Activated T-cell treated with anti-CD3 and anti-CD28 coated beads for 4 hours (primary cell): ENCODE results near the gene PLPPR5.
"Not testable (repeated sequence)": the region's sequence is repeated elsewhere in the genome, so short reads cannot be mapped to it uniquely, and the experiment has no call there.

Experiments used
- DNase-seq: peaks from one replicate; pipeline ENCODE4 v3.0.0-alpha.2; 2020

PLPPR5 gene

DNA sequence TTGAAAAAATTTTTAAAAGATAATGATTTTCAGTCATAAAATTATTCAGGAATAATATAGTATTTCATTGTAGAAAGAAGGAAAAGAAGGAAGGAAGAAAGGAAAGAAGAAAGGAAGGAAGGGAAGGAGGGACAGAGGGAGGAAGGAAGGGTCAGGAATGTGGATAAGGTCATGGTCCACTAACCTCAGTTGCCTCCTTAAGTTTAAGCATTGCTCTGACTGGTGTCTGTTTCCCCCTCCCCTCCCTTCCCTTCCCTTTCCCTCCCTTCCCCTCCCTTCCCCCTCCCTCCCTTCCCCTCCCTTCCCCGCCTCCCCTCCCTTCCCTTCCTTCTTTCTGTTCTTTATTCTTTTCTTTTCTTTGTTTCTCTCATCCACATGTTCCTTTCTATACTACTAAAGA lies 95.7 kb downstream of the PLPPR5 start:
- no peak for DNase-seq

DNA sequence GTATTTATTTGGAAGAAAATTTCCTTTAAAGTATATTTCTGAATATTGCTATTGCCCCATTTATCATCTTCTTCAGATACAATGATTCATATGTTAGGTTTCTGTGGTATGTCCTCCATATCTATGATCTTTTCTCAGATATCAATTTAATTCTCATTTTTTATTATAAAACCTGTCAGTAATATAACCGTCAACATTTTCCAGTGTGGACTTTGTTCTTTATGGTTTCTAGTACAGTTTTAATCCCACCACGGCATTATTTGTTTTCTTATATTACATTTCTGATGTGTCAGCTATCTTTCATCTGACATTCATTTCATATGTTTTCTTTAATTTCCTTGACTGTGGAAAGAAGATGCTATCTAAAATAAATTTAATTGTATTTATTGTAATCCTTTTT lies 97.9 kb downstream of the PLPPR5 start:
- no peak for DNase-seq

DNA sequence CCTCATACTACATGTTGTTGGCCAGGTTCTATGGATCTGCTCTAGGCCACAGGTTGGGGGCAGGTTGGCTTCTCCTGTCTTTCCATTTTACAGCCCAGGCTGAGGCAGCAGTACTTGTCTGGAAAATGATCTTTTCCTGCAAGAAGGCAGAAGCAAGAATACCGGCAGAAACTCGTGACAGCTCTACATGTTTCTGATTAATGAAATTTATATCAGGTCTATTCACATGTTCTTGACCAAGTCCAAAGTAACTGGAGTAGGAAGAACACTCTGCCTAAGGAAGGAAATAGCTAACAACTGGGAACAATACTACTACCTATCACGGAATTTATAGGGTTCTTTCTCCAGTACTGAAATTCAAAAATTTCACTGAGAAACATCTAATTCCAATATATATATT lies 98.3 kb downstream of the PLPPR5 start:
- DNase-seq, result no peak

DNA sequence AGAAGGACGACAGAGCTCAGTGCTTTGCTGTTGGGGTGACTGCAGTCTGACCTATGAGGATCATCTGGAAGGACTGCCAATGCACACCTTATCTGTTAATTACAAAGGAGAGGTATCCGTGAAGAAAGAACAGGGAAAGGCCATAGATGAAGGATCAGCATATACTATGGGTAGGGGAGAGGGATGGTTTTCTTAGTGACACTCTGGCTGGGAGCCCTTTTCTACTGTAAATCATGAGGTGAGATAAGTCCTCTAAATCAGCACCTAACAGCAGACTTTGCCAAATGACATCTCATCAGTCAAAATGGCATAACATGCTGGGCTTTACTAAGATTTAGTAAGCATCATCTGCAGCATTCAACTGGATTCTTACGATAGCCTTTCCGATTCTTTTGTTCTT lies 100.0 kb downstream of the PLPPR5 start:
- no peak for DNase-seq

DNA sequence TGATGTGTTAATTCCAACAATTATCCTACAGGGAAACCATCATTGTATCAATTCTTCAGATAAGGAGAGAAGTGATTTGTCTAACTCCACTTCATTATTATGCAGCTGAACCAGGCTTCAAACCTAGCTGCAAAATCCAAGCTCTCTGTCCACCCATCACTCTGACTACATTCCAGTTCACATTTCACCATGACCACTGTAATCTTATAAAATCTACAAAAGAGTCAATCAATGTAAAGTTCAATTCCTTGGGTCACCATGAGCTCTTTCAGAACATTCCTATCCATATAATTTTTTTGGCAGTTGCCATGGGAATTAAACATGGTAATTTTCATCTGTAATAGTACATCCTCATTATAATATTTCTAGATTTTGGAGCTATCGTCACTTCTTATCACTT lies 100.9 kb downstream of the PLPPR5 start:
- no peak for DNase-seq

DNA sequence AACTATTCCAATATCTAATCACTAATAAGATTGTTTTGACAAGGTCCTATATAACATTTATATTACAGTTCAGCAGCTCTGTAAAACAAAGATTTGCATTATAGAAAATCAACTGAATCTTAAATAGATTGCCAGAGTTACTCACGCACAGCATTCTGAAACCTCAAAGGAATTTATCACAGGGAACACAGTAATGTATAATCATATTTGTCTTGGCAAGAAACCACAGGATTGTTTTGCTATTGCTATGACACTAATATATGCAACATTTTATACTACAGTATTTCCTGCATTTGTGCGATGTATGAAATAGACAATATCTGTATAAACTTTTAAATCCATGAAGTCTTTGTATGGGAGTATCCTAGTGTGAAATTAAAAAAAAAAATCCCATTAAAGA lies 101.4 kb downstream of the PLPPR5 start:
- DNase-seq, result no peak

DNA sequence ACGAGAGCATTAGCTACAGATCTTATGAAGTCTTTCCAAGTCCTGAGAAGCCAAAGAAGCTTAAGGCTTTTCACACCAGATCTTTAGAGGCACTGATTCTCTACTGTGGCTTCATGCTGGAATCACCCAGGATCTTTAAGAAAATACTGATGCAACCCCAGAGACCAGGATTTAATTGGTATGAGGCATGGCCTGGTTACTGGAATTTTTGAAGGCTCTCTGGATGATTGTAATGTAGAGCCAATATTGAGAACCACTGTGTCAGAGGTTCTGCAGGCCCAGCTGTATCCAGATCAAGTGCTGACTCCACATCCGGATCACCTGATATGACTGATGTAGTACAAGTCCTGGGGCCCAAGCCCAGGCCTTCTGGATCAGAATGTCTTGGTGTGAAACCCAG lies 105.7 kb downstream of the PLPPR5 start:
- no peak for DNase-seq

DNA sequence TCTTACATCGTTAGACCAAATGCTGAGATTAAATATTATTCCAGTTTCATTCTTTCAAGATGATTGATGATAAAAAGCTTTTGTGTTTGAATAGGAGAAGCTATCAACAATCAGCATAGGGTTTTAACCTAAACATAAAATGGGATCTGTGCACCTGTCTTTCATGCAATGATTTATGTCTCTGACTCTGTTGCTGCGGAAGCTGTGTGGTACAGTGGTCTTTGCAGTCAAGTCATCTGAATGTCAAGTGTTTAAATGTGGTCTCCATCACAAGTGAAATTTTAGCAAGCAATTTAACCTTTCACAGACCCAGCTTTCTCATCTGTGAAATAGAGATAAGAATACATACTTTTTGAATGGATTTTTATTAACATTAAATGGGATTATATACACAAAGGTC lies 107.2 kb downstream of the PLPPR5 start:
- no peak for DNase-seq

DNA sequence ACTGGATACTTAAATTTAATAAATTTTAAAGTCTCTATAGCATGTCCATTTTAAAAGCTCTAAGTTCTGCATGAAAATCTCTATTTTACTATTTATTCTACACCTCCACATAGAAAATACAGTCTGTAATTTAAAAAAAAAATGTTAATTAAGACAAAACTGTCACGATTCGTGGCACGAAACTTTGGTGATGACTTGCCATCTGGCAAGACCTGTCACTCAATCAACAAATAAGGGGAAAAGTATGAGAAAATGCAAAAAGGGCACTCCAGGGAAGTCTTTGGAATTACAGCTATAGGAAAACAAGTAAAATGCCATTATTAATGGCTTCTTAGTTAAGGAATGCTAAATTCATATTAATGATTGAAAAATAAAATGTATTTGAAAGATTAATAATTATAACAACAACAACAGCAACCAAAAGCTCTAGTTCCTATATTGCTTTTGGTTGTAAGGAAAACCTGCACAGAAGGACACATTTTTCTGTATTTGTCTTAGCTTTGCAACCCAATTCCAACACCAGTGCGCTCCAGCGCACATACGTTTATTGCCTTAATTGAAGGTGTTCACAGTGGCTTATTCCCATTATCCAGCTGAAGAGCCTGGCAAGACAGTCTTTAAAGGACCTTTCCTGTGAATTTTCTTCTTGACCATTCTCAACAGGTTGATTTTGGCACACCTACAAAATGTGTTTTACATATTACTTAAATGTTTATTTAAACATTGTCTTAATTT lies 107.8 kb downstream of the PLPPR5 start:
- no peak for DNase-seq

DNA sequence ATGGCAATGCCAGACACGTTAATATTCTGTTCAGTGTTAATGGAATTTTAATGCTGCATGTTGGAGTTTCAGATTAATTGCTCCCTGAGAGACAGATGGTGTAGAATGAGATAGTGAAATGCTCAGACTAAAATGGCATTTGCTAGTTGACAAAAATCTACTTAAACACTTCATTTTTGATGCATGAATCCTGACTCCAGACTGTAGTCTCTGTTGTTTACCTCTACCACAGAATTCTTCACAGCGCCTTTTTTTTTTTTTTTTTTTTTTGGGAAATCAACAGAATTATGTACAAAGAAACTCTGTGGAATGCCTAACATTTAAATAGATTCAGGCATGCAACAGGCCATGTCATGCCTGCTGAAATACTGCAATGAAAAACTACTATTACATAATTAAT lies 111.3 kb downstream of the PLPPR5 start:
- no peak for DNase-seq

DNA sequence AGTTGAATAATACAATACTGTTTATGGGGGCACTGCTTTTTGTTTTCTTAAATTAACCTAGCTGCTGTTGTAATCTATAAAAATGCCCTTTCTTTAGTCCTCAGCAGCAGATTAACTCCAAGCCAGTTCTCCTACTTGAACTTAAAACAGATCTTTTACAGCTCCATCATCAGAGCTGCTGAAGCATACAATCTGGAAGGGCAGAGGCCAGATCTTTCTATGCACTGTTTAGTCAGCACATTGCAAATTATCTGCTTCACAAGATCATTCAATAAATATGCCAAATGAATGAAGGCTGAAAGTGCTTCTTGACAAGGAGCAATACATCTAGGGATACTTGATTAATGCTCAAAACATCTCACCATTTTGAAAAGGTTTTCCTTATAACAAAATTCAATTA lies 115.8 kb downstream of the PLPPR5 start:
- DNase-seq, result no peak

DNA sequence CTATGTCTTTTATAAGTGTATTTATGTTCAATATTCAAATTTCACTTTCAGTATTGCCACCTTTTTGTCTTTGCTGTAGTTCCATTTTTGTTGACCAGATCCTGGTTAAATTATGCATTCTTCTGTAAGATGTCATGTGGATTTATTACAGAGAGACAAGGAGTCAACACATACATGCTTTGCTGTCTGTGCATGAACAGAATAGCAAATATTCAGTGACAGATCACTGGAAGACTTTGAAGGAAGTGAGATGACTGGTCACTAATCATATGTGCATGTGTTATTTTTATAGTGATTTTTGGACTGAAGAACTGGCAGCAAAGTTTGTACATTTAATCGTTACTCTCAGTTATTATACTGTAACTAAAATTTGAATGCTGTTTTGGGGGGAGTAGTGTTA lies 117.2 kb downstream of the PLPPR5 start:
- DNase-seq, result no peak

DNA sequence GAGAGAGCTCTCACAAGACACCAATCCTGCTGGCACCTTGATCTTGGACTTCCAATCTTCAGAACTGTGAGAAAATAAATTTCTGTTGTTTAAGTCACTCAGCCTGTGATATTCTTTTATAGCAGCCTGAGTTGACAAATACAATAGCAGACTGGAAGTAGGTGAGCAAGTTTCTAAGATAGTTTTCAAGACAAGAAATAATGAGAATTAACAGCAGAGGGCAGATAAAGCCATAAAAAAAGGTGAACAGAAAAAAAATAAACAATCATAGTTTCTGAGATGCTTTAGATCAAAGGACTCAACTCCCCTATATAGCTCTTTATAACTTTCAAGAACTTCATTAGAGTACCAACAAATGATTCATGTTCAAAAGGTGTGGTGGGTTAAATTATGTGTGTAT lies 119.8 kb downstream of the PLPPR5 start:
- no peak for DNase-seq

DNA sequence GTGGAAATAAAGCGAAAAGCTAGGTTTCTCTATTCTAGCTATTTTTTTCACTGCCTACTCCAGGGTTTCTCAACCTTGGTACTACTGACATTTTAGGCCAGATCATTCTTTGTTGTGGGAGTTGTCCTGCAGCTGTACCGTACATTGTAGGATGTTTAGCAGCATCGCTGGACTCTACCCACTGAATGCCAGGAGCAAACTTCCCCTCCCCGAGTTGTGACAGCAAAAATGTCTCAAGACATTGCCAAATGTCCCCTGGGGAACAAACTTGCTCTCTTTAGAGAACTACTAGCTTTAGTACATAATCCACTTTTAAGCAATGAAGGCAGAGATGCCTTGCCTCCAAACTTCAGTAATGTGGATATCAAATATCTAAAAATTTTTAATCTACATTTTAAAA lies 122.8 kb downstream of the PLPPR5 start:
- DNase-seq, result no peak

DNA sequence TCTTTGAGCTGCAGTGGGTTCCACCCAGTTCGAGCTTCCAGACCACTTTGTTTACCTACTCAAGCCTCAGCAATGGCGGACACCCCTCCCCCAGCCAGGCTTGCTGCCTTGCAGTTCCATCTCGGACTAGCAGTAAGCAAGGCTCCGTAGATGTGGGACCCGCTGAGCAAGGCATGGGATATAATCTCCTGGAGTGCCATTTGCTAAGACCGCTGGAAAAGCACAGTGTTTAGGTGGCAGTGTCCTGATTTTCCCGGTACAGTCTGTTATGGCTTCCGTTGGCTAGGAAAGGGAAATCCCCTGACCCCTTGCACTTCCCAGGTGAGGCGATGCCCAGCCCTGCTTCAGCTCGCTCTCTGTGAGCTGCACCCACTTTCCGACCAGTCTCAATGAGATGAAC lies 123.4 kb downstream of the PLPPR5 start:
- DNase-seq, result not testable (repeated sequence)

DNA sequence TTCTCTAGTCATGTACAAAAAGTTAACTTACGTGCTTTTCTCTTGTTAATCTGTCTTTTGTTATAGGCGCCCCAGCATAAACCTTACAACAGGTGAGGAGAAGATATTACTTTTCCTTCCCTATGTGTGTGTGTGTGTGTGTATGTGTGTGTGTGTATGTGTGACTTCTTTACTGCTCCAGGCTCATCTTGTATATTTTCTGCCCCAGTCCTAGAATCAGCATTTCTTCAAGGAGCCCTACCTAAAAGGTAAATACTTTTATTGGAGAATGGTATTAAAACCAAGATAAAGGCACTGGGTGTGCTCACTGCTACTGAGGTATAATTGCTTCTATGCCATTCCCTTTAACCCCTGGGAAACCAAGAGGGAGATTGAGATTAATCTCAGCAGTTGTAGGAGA lies 129.8 kb downstream of the PLPPR5 start:
- DNase-seq, result no peak

DNA sequence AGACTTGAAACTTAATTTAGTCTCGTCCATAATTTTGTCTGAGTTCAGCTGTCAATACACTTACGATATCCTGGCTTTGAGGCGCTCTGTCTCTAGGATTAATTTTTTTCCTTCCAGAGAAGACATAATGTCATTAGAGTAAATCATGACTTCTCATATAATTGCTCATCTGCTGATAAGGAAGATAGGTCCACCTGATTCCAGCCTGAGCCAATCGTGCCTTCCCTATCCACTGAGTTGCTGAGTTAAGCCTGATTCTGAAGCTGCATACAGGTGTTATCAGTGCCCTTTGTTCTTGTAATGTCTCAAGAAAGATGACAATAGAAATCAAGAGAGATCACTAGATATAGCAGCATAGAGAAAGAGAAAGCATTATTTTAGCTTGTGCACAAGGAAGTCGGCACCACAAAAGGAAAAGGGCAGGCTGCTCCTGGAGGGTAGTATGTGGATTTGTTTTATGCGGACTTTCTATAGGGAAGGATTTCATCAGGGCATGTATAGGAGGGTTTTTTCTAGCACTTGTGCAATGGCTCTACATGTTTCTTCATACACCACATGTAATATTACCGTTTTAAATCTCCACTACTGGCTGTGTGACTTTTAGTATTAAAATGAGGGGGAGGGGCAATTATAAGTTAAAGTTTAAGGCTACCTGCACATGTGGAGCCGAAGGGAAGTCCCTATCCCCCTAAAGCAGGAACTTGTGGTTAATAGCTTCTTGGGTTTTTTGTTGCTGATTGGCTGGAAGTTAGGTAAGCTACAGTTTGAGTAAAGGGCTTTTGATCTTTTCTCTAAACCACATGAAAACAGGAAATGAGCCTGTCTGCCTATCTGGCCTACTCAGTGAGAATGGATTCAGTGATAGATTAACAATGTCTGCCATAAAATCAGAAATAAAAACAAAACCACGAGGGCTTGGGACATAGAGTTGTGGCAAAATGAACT lies 133.4 kb downstream of the PLPPR5 start:
- peak; percentile 17 for DNase-seq

DNA sequence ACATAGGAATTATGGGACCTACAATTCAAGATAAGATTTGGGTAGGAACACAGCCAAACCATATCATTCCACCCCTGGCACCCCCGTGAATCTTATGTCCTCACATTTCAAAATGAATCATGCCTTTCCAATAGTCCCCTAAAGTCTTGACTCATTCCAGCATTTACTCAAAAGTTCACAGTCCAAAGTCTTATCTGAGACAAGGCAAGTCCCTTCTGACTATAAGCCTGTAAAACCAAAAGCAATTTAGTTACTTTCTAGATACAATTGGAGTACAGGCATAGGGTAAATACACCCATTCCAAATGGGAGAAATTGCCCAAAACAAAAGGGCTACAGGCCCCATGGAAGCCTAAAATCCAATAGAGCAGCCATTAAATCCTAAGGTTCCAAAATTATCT lies 138.9 kb downstream of the PLPPR5 start:
- no peak for DNase-seq

DNA sequence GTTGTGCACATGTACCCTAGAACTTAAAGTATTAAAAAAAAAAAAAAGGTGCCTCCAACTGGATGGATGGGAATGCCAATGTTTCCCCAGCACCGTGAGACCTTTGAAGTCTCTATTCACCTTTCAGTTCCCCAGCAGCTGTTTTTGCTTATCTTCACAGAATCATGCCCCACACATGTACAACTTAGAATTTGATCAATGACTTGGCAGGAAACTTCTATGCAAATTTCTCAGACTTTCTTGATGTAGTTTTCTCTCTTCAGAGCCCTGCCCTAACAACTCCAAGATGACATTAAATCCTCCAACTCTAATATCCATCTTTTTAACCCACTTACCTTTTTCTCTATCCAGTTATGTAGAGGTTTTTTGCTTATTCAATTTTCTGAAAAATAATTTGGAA lies 144.3 kb downstream of the PLPPR5 start:
- DNase-seq, result no peak

DNA sequence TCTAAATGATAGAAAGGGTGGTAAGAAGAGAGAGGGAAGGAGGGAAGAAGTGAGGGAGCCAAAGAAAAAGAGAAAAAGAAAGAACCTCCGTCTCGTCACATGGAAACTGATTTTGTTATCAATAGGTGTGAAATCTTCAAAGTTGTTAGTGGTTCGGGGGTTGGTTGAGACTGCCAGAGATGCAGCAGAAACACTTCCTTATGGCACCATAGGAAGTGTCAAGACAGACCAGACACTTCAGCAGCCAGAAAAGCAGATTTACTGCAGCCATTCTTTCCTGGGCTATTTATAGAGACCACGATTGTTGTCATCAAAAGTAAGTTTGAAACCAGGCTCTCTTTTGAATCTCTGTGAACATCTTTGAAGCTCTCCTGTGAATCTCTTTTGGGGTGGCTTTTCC lies 150.5 kb downstream of the PLPPR5 start:
- DNase-seq, result no peak

DNA sequence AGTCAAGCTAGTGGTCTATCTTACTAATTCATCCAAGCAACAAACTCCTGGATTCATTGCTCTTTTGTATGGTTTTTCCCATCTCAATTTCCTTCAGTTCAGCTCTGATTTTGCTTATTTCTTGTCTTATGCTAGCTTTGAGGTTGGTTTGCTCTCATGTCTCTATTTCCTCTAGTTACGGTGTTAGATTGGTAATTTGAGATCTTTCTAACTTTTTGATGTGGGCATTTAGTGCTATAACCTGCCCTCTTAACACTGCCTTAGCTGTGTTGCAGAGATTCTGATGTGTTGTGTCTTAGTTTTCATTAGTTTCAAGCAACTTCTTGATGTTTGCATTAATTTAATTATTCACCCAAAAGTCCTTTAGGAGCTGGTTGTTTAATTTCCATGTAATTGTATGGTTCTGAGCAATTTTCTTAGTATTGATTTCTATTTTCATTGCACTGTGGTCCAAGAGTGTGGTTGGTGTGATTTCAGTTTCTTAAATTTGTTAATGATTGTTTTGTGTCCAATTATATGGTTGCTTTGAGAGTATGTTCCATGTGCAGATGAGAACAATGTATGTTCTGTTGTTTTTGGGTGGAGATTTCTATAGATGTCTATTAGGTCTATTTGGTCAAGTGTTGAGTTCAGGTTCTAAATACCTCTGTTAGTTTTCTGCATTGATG lies 154.6 kb downstream of the PLPPR5 start:
- no peak for DNase-seq

DNA sequence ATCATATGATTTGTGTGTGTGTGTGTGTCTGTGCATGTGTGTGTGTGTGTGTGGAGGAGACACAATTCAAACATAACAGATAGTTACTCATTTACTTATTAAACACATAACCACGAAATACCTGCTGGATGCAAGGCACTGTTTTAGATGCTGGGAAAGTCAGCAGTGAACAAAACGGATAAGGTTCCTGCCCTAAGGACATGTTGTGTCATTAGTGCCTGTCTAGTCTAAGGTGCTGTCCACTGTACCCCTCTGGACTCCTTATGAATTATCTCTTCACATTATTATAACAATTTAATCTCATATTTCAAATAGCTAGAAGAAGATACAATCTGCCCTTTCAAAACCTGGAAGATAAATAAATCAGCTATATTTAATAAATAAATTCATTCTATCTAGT lies 162.4 kb downstream of the PLPPR5 start:
- no peak for DNase-seq
